Measurements from ENCODE around the gene TEPSIN. TPM values are rescaled to one million over a fixed set of nuclear protein-coding genes. Genes with fewer than 3 reads are reported as not detected.

Gene TEPSIN
- total and polyA plus RNA-seq, 2 donors (not counting 1 experiment from before 2014, with no cell fraction given) = 5.6 to 11.2 TPM

DNA sequence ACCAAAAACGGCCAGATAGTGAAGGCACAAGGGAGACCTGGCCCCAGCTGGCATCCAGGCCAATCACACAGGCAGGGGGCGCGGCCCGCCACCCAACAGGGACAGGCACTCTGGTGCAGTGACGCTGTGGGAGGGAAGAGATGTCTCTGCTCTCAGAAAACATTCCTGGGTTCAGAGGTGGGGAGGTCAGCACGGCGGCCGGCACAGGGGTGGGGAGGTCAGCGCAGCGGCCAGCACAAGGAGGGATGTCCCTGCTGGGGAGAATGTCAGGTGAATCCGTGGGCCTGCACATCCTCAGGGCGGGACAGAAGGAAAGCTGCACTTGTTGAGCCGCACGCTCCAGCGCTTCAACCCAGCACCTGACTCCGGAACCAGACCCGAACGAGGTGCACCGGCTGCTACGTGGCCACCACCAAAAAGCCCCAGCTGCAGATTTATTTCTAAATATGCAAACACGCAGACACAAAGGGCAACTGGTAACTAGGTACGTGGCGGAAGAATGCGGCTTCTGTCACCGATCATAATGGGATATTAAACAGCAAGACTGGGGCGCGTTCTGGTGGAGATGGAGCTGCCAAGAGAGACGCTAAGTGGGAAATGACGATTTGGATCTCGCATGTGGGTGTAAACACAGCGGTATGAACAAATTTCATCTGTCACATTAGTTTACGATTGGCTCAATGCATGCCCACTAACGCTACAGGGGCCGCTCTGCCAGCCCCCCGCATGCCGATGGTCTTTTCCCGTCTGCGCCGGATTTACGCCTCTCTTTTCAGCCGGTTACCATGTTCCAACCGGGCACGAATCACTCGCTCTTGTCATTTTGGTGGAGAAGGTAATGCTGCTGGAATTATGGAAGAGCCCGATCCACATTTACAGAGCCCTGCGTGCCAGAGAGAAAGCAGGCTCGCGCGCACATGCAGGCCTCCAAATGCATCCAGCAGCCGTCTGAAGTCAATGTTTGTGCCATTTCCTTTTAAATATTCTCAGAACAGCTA is 40.7 kb upstream of the TEPSIN start:
- H3K4me3 ChIP-seq (replicated peaks in 1 of 4; ENCODE audit: control extremely low read depth in 1 of 4, insufficient read depth in 1 of 4, low read depth in 3 of 4, low read length in 4 of 4) = no peak overlapping the region
- peaks cover 1% of the 10 kb centered on the region for H3K79me2 ChIP-seq (ENCODE audit: control insufficient read depth, insufficient read depth, low read length)

DNA sequence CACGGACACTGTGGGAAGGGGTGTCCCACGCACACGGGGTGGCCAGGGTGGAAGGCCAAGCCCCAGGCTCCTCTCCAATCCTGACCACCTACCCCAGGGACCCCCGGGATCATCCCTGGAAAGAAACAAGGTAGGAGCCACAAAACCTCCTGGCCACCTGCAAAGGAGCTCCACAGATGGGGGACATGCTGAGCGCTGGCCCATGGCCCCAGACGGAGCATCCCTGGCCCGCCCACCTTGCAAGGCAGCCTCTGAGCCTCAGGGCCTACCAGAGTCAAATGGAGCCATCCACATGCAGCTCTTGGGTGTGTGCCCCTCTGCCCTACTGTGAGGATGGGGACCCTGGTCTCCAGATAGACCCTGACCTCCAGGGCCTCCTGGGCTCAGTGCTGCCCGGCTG is 40.0 kb upstream of the TEPSIN start:
- TF ChIP-seq, protein P1, sequence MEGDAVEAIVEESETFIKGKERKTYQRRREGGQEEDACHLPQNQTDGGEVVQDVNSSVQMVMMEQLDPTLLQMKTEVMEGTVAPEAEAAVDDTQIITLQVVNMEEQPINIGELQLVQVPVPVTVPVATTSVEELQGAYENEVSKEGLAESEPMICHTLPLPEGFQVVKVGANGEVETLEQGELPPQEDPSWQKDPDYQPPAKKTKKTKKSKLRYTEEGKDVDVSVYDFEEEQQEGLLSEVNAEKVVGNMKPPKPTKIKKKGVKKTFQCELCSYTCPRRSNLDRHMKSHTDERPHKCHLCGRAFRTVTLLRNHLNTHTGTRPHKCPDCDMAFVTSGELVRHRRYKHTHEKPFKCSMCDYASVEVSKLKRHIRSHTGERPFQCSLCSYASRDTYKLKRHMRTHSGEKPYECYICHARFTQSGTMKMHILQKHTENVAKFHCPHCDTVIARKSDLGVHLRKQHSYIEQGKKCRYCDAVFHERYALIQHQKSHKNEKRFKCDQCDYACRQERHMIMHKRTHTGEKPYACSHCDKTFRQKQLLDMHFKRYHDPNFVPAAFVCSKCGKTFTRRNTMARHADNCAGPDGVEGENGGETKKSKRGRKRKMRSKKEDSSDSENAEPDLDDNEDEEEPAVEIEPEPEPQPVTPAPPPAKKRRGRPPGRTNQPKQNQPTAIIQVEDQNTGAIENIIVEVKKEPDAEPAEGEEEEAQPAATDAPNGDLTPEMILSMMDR (conservative IDR thresholded peaks at IDR 0.05 in 1 of 2, IDR thresholded peaks at IDR 0.05 in 1 of 2; ENCODE audit: low read depth in 1 of 2, low read length in 2 of 2) = no peak
- no peak for TF ChIP-seq EZH2 (IDR thresholded peaks at IDR 0.05; ENCODE audit: low read length, missing control alignments)
- no peaks in the 10 kb centered on the region for H3K9me3 ChIP-seq (ENCODE audit: control insufficient read depth, insufficient read depth, low read depth, low read length)
- peaks cover 12% of the 10 kb centered on the region for H3K4me1 ChIP-seq (ENCODE audit: control insufficient read depth, extremely low read depth, insufficient read depth, low read length)
- H2AFZ ChIP-seq (ENCODE audit: low read length) = no peak overlapping the region
- H3K27ac ChIP-seq (ENCODE audit: insufficient read depth, low read length) = peak overlapping the region; percentile 46
- no peaks in the 10 kb centered on the region for H4K20me1 ChIP-seq (ENCODE audit: control insufficient read depth, extremely low read depth, insufficient read depth, low read length)
- DNase-seq (ENCODE audit: low read depth in 2 of 2) = no peak
- H3K9ac ChIP-seq (ENCODE audit: insufficient read depth, low read length) = no peak overlapping the region
- peaks cover 17% of the 10 kb centered on the region for H3K36me3 ChIP-seq (ENCODE audit: control insufficient read depth, insufficient read depth, low read length)
- H3K79me2 ChIP-seq (ENCODE audit: control insufficient read depth, insufficient read depth, low read length) = peaks cover 1% of the 10 kb centered on the region
- H3K27me3 ChIP-seq (ENCODE audit: control insufficient read depth, insufficient read depth, low read length) = no peaks in the 10 kb centered on the region
- H3K4me3 ChIP-seq (replicated peaks in 1 of 4; ENCODE audit: control extremely low read depth in 1 of 4, insufficient read depth in 1 of 4, low read depth in 3 of 4, low read length in 4 of 4) = no peak overlapping the region
- H3K4me2 ChIP-seq (ENCODE audit: extremely low read depth, insufficient read depth, low read length) = no peak overlapping the region

More for the DNA sequence above, 40.7 kb upstream of the TEPSIN start:
- no peak for TF ChIP-seq EZH2 (IDR thresholded peaks at IDR 0.05; ENCODE audit: low read length, missing control alignments)
- TF ChIP-seq, protein P1 (conservative IDR thresholded peaks at IDR 0.05 in 1 of 2, IDR thresholded peaks at IDR 0.05 in 1 of 2; ENCODE audit: low read depth in 1 of 2, low read length in 2 of 2) = no peak
- Histone ChIP-seq H3K9ac (ENCODE audit: insufficient read depth, low read length) (no peak overlapping the region), H3K9me3 (ENCODE audit: control insufficient read depth, insufficient read depth, low read depth, low read length) (no peaks in the 10 kb centered on the region), H3K36me3 (ENCODE audit: control insufficient read depth, insufficient read depth, low read length) (peaks cover 16% of the 10 kb centered on the region), H3K27me3 (ENCODE audit: control insufficient read depth, insufficient read depth, low read length) (no peaks in the 10 kb centered on the region), H3K4me2 (ENCODE audit: extremely low read depth, insufficient read depth, low read length) (no peak overlapping the region), H3K27ac (ENCODE audit: insufficient read depth, low read length) (no peak overlapping the region), H3K4me1 (ENCODE audit: control insufficient read depth, extremely low read depth, insufficient read depth, low read length) (peaks cover 12% of the 10 kb centered on the region), H2AFZ (ENCODE audit: low read length) (no peak overlapping the region), H4K20me1 (ENCODE audit: control insufficient read depth, extremely low read depth, insufficient read depth, low read length) (no peaks in the 10 kb centered on the region)
- DNase-seq (ENCODE audit: low read depth in 2 of 2) = no peak

DNA sequence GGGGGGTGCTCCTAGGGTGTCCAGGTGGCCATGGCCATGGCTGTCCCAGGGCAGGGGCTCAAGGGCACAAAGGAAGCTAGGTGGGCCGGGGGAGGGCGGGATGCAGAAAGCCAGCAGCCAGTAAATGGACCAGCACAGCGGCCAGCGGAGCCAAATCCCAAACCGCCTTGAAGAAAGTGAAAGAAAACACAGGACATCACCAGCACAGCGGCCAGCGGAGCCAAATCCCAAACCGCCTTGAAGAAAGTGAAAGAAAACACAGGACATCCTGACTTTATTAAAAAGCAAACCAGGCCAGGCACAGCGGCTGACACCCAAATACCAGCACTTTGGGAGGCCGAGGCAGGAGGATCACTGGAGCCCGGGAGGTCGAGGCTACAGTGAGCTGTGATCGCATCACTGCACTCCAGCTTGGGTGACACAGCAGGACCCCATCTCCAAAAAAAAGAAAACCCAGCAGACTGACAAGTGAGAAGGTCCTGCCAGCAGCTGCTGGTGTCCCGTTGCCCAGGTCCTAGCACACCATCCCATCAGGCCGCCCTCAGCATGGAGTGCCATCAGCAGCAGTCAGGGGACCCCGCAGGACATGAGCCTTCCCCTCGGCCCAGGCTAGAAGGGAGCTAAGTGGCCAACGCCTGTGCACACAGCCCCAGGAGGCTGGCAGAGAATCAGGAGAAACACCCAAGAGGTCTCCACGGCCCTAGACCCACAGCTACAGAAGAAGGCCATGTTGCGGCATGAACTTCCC is 39.3 kb upstream of the TEPSIN start:
- H3K4me3 ChIP-seq (replicated peaks in 1 of 4; ENCODE audit: control extremely low read depth in 1 of 4, insufficient read depth in 1 of 4, low read depth in 3 of 4, low read length in 4 of 4) = peak overlapping the region; percentile 18 to 55 (median 40)
- peaks cover 12% of the 10 kb centered on the region for H3K4me1 ChIP-seq (ENCODE audit: control insufficient read depth, extremely low read depth, insufficient read depth, low read length)
- H3K36me3 ChIP-seq (ENCODE audit: control insufficient read depth, insufficient read depth, low read length) = peaks cover 17% of the 10 kb centered on the region
- TF ChIP-seq, protein P1 (conservative IDR thresholded peaks at IDR 0.05 in 1 of 2, IDR thresholded peaks at IDR 0.05 in 1 of 2; ENCODE audit: low read depth in 1 of 2, low read length in 2 of 2) = no peak
- no peak for TF ChIP-seq EZH2 (IDR thresholded peaks at IDR 0.05; ENCODE audit: low read length, missing control alignments)
- H3K27me3 ChIP-seq (ENCODE audit: control insufficient read depth, insufficient read depth, low read length) = no peaks in the 10 kb centered on the region
- H3K27ac ChIP-seq (ENCODE audit: insufficient read depth, low read length) = peak overlapping the region; percentile 46
- H3K4me2 ChIP-seq (ENCODE audit: extremely low read depth, insufficient read depth, low read length) = peak overlapping the region; percentile 75
- peaks cover 1% of the 10 kb centered on the region for H3K79me2 ChIP-seq (ENCODE audit: control insufficient read depth, insufficient read depth, low read length)
- no peaks in the 10 kb centered on the region for H4K20me1 ChIP-seq (ENCODE audit: control insufficient read depth, extremely low read depth, insufficient read depth, low read length)
- H3K9ac ChIP-seq (ENCODE audit: insufficient read depth, low read length) = peak overlapping the region; percentile 50
- DNase-seq (ENCODE audit: low read depth in 2 of 2) = peak in 1 of 2 donors; percentile 72
- no peak overlapping the region for H2AFZ ChIP-seq (ENCODE audit: low read length)
- no peaks in the 10 kb centered on the region for H3K9me3 ChIP-seq (ENCODE audit: control insufficient read depth, insufficient read depth, low read depth, low read length)

Measured in fibroblast of lung (primary cell).